GM18858 (cell line): Measurements from ENCODE around the gene MOB3A.
"Not testable (repeated sequence)": the region's sequence is repeated elsewhere in the genome, so short reads cannot be mapped to it uniquely, and the experiment has no call there.

Source experiments
- ATAC-seq: cut with Tn5 transposase; IDR thresholded peaks from one replicate; pipeline ENCODE4 v1.9.1; 2021; ENCODE audit not compliant: unreplicated experiment

MOB3A gene

GRCh38 chr19:2109046-2109864 is 13.1 kb upstream of the MOB3A start:
- ATAC-seq: no peak

- ATAC-seq: no peak
These were observed 12.3 kb upstream of the MOB3A start for GRCh38 chr19:2108251-2109016.

GRCh38 chr19:2103045-2103707 is 7.0 kb upstream of the MOB3A start:
- ATAC-seq: no peak

- ATAC-seq: no peak
These were observed 5.5 kb upstream of the MOB3A start for GRCh38 chr19:2101417-2102335.

GRCh38 chr19:2100719-2101061 is 4.6 kb upstream of the MOB3A start:
- ATAC-seq: no peak

- ATAC-seq: no peak
These were observed 4.0 kb upstream of the MOB3A start for GRCh38 chr19:2099937-2100718.

- ATAC-seq: no peak
These were observed 3.0 kb upstream of the MOB3A start for GRCh38 chr19:2099054-2099501.

- no peak for ATAC-seq
These were observed 1.8 kb upstream of the MOB3A start for GRCh38 chr19:2097886-2098327.

- ATAC-seq: no peak
These were observed 1.2 kb upstream of the MOB3A start for GRCh38 chr19:2097203-2097885.

GRCh38 chr19:2096480-2097202 is 515 bp upstream of the MOB3A start, which contains the start of gene IZUMO4:
TSS of gene IZUMO4 (plus strand) at chr19:2096915. CDS start at chr19:2096946, 31 bp downstream.
- peak; percentile 43 for ATAC-seq

GRCh38 chr19:2091926-2092525 is 4.1 kb downstream of the MOB3A start:
- not testable (repeated sequence) for ATAC-seq

GRCh38 chr19:2089727-2090053 is 6.4 kb downstream of the MOB3A start:
- no peak for ATAC-seq

GRCh38 chr19:2089001-2089711 is 7.0 kb downstream of the MOB3A start:
- no peak for ATAC-seq

- no peak for ATAC-seq
These were observed 8.5 kb downstream of the MOB3A start for GRCh38 chr19:2087621-2088100.

GRCh38 chr19:2086695-2087620 is 9.2 kb downstream of the MOB3A start:
- not testable (repeated sequence) for ATAC-seq

GRCh38 chr19:2084993-2085720 is 11.0 kb downstream of the MOB3A start:
- ATAC-seq: no peak
